HepG2 (cell line): Measurements from ENCODE around the gene HACD1.

Experiments
- CBFB ChIP-seq: sonication (generic); formaldehyde crosslinking; IDR thresholded peaks from 2 replicates; pipeline ENCODE4 v1.4.0; 2020; ENCODE audit warnings: missing genetic modification reagents
- CREB1 ChIP-seq, 2 experiments: fragments of 450-650 bp in 1 of 2; IDR thresholded peaks; 2 replicates each; pipeline ENCODE4 v1.6.1; 2016 to 2017; ENCODE audit warnings: control low read depth in 1 of 2, mild to moderate bottlenecking in 1 of 2, missing compliant biosample characterization in 1 of 2, missing genetic modification characterization in 1 of 2
- EP300 ChIP-seq, 3 experiments: sonication (generic) in 1 of 3; formaldehyde crosslinking in 1 of 3; IDR thresholded peaks; 2 replicates each; pipeline versions ENCODE4 v1.5.1 to v1.6.1; 2011 to 2020; ENCODE audit warnings: low read depth in 2 of 3, low read length in 2 of 3, borderline replicate concordance in 1 of 3, improper control_type of control experiment in 1 of 3, mild to moderate bottlenecking in 1 of 3, missing genetic modification reagents in 1 of 3, moderate library complexity in 1 of 3
- HDAC2 ChIP-seq: sonication (generic); formaldehyde crosslinking; IDR thresholded peaks from 2 replicates; pipeline ENCODE4 v1.4.0; 2020; ENCODE audit warnings: missing genetic modification reagents
- PRDM10 ChIP-seq: sonication (generic); formaldehyde crosslinking; IDR thresholded peaks from 2 replicates; pipeline ENCODE4 v1.4.0; 2020; ENCODE audit warnings: low read depth, missing genetic modification reagents
- SMC3 ChIP-seq: IDR thresholded peaks from 2 replicates; pipeline ENCODE4 v1.6.1; 2011; ENCODE audit warnings: low read length, improper control_type of control experiment
- TAF1 ChIP-seq: sonication (generic); formaldehyde crosslinking; IDR thresholded peaks from 2 replicates; pipeline ENCODE4 v1.4.0; 2020; ENCODE audit warnings: missing genetic modification reagents
- YY1 ChIP-seq: IDR thresholded peaks from 2 replicates; pipeline ENCODE4 v1.6.1; 2011; ENCODE audit warnings: low read length, low read depth, moderate library complexity, mild to moderate bottlenecking; ENCODE audit not compliant: insufficient read depth, insufficient replicate concordance
- ZSCAN20 ChIP-seq: sonication (generic); formaldehyde crosslinking; IDR thresholded peaks from 2 replicates; pipeline ENCODE4 v1.4.0; 2020; ENCODE audit warnings: missing genetic modification reagents, mild to moderate bottlenecking, borderline replicate concordance

- TF ChIP-seq HDAC2 (CRISPR knock-in tag) = no peak
- no peak for TF ChIP-seq PRDM10 (CRISPR knock-in tag)
- no peak for TF ChIP-seq EP300 (IDR thresholded peaks at IDR 0.05; ENCODE audit: low read depth in 2 of 2, low read length in 2 of 2)
- no peak for TF ChIP-seq EP300 (CRISPR knock-in tag; IDR thresholded peaks at IDR 0.05; ENCODE audit: borderline replicate concordance)
- TF ChIP-seq CREB1 (IDR thresholded peaks at IDR 0.05) = no peak
- no peak for TF ChIP-seq CREB1 (CRISPR knock-in tag; IDR thresholded peaks at IDR 0.05)
- TF ChIP-seq CBFB (CRISPR knock-in tag) = no peak
- TF ChIP-seq YY1 = no peak
- no peak for TF ChIP-seq ZSCAN20 (CRISPR knock-in tag)
- TF ChIP-seq TAF1 (CRISPR knock-in tag) = no peak
- TF ChIP-seq SMC3 = no peak
Observed at GRCh38 chr10:17649052-17649451, 31.9 kb upstream of the HACD1 start.
